Caki2 (cell line): Measurements from ENCODE around the gene FBLN2. TPM values are rescaled to one million over a fixed set of nuclear protein-coding genes. Genes with fewer than 3 reads are reported as not detected.

Source experiments
- DNase-seq: peaks from one replicate; pipeline ENCODE4 v3.0.0-alpha.2; 2015; ENCODE audit warnings: low read depth
- in situ Hi-C: cut with HindIII; loops from 2 replicates; pipeline ENCODE4 v1.10.0; 2016; ENCODE audit warnings: low sequenced_read_pairs, low pct_unique_long_range_greater_than_20kb, mixed read lengths
- total RNA-seq: library from RNA; depleted of rRNA; stranded (reverse); fragments of >200 nt; shearing (Covaris generic); gene quantifications from 2 replicates; pipeline ENCODE4 v1.2.3, GENCODE V29; 2014; ENCODE audit warnings: low replicate concordance

FBLN2 gene
- total RNA-seq, 1 experiment from 2014 or later = 0.10 TPM

- in situ Hi-C loops = no loop called here
- DNase-seq = no peak
Measured at GRCh38 chr3:13660042-13660874, 111.3 kb downstream of the FBLN2 start.

GRCh38 chr3:13661121-13661520 is 112.2 kb downstream of the FBLN2 start:
- in situ Hi-C loops = no loop called here

GRCh38 chr3:13662238-13662847 is 113.4 kb downstream of the FBLN2 start:
- no peak for DNase-seq

More at GRCh38 chr3:13661121-13661520, 112.2 kb downstream of the FBLN2 start:
- DNase-seq = no peak

GRCh38 chr3:13663781-13664535 is 115.0 kb downstream of the FBLN2 start:
- DNase-seq = no peak
- in situ Hi-C loops = no loop called here

More at GRCh38 chr3:13662238-13662847, 113.4 kb downstream of the FBLN2 start:
- in situ Hi-C loops = no loop called here

GRCh38 chr3:13665582-13666226 is 116.8 kb downstream of the FBLN2 start:
- in situ Hi-C loops = no loop called here
- DNase-seq = no peak

- no peak for DNase-seq
- in situ Hi-C loops = no loop called here
Measured at GRCh38 chr3:13666227-13666619, 117.3 kb downstream of the FBLN2 start.

GRCh38 chr3:13666781-13667709 is 118.1 kb downstream of the FBLN2 start:
- in situ Hi-C loops = no loop called here
- DNase-seq = no peak

- in situ Hi-C loops = no loop called here
- no peak for DNase-seq
Measured at GRCh38 chr3:13668136-13668535, 119.2 kb downstream of the FBLN2 start.

GRCh38 chr3:13669457-13669856 is 120.5 kb downstream of the FBLN2 start:
- in situ Hi-C loops = no loop called here

GRCh38 chr3:13670292-13670691 is 121.4 kb downstream of the FBLN2 start:
- no peak for DNase-seq
- in situ Hi-C loops = no loop called here

More at GRCh38 chr3:13669457-13669856, 120.5 kb downstream of the FBLN2 start:
- no peak for DNase-seq

GRCh38 chr3:13671482-13672233 is 122.7 kb downstream of the FBLN2 start:
- in situ Hi-C loops = no loop called here
- no peak for DNase-seq

- no peak for DNase-seq
- in situ Hi-C loops = no loop called here
Measured at GRCh38 chr3:13673207-13673606, 124.3 kb downstream of the FBLN2 start.

GRCh38 chr3:13674538-13675185 is 125.7 kb downstream of the FBLN2 start:
- in situ Hi-C loops = no loop called here
- DNase-seq = no peak

GRCh38 chr3:13676356-13677017 is 127.6 kb downstream of the FBLN2 start:
- in situ Hi-C loops = no loop called here
- DNase-seq = no peak

- DNase-seq = no peak
- in situ Hi-C loops = no loop called here
Measured at GRCh38 chr3:13677272-13677671, 128.3 kb downstream of the FBLN2 start.

GRCh38 chr3:13681931-13682330 is 133.0 kb downstream of the FBLN2 start:
- no peak for DNase-seq
- in situ Hi-C loops = no loop called here
